H1 (cell line): ENCODE data around the gene G2E3. TPM values are rescaled to one million over a fixed set of nuclear protein-coding genes. Genes with fewer than 3 reads are reported as not detected.

Experiments
- BACH1 ChIP-seq: IDR thresholded peaks from 2 replicates; pipeline ENCODE4 v1.6.1; 2012; ENCODE audit warnings: low read length, improper control_type of control experiment
- EZH2 ChIP-seq: fragments of 200-600 bp; sonication (generic); IDR thresholded peaks from 2 replicates; pipeline ENCODE4 v1.7.1; 2012; ENCODE audit warnings: low read depth, mild to moderate bottlenecking, moderate library complexity, low read length, inconsistent platforms; ENCODE audit not compliant: severe bottlenecking
- GABPA ChIP-seq: IDR thresholded peaks from 2 replicates; pipeline ENCODE4 v1.6.1; 2011; ENCODE audit warnings: mild to moderate bottlenecking, low read length, moderate library complexity, borderline replicate concordance; ENCODE audit not compliant: insufficient read depth
- polyA plus RNA-seq, 7 experiments: library from polyadenylated mRNA; depleted of rRNA in 3 of 7; stranded (reverse) in 5 of 7; unstranded in 2 of 7; fragments of >200 nt in 5 of 7; fragments of 200-250 nt in 2 of 7; gene quantifications; 1 replicate in 5 of 7; 2 replicates in 1 of 7; 4 replicates in 1 of 7; pipeline versions ENCODE4 v1.2.1 to v1.2.3, GENCODE V29; 2011 to 2013; ENCODE audit warnings: missing spikeins in 2 of 7, mixed read lengths in 2 of 7
- total RNA-seq: library from RNA; stranded (reverse); fragmentation: NEBNext Ultra II Directional; extraction: Animal tissue kit (Norgen Biotek cat#: 25700); gene quantifications from 2 replicates; pipeline ENCODE4 v1.2.1, GENCODE V29; 2021
- TF ChIP-seq, protein P1 (sequence below), 3 experiments: IDR thresholded peaks; 1 replicate in 2 of 3; 2 replicates in 1 of 3; pipeline versions ENCODE4 v1.5.1 to v1.6.1; 2011; ENCODE audit warnings: low read length in 3 of 3, mild to moderate bottlenecking in 3 of 3, inconsistent platforms in 2 of 3, low read depth in 1 of 3, moderate library complexity in 1 of 3; ENCODE audit not compliant: insufficient read depth in 1 of 3; ENCODE audit errors: control extremely low read depth in 1 of 3
- TF ChIP-seq, protein P2 (sequence below): IDR thresholded peaks from 2 replicates; pipeline ENCODE4 v1.6.1; 2012; ENCODE audit warnings: inconsistent platforms

G2E3 gene
- total and polyA plus RNA-seq, 2 of the 8 experiments (the other 6 are each of a cell fraction or from before 2014, with no cell fraction given), result 9.2 to 72.0 TPM

DNA sequence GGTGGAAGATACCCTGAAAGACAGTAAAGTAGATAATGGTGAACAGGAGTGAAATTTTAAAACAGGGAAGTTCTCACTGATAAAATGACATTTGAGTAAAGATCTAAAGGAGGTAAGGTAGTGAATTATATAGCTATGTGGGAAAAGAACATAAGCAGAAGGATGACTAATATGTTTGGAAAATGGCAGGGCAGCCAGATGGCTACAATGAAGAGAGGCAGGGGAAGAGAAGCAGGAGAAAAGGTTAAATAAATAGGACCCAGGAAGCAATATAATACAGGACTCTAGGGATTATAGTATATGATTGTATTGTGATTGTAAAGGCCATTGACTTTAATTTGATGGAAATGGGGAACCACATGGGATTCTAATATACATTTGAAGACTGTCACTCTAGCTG, 96.2 kb downstream of the G2E3 start (continued):
- TF ChIP-seq, protein P1, sequence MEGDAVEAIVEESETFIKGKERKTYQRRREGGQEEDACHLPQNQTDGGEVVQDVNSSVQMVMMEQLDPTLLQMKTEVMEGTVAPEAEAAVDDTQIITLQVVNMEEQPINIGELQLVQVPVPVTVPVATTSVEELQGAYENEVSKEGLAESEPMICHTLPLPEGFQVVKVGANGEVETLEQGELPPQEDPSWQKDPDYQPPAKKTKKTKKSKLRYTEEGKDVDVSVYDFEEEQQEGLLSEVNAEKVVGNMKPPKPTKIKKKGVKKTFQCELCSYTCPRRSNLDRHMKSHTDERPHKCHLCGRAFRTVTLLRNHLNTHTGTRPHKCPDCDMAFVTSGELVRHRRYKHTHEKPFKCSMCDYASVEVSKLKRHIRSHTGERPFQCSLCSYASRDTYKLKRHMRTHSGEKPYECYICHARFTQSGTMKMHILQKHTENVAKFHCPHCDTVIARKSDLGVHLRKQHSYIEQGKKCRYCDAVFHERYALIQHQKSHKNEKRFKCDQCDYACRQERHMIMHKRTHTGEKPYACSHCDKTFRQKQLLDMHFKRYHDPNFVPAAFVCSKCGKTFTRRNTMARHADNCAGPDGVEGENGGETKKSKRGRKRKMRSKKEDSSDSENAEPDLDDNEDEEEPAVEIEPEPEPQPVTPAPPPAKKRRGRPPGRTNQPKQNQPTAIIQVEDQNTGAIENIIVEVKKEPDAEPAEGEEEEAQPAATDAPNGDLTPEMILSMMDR (IDR thresholded peaks at IDR 0.05; ENCODE audit: control extremely low read depth in 1 of 3, insufficient read depth in 1 of 3, low read depth in 1 of 3, low read length in 3 of 3), result no peak
- TF ChIP-seq EZH2 (no peak), GABPA (no peak), BACH1 (no peak)
- TF ChIP-seq, protein P2, sequence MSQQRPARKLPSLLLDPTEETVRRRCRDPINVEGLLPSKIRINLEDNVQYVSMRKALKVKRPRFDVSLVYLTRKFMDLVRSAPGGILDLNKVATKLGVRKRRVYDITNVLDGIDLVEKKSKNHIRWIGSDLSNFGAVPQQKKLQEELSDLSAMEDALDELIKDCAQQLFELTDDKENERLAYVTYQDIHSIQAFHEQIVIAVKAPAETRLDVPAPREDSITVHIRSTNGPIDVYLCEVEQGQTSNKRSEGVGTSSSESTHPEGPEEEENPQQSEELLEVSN, result no peak
